ENCODE results near the gene F8.

DNA sequence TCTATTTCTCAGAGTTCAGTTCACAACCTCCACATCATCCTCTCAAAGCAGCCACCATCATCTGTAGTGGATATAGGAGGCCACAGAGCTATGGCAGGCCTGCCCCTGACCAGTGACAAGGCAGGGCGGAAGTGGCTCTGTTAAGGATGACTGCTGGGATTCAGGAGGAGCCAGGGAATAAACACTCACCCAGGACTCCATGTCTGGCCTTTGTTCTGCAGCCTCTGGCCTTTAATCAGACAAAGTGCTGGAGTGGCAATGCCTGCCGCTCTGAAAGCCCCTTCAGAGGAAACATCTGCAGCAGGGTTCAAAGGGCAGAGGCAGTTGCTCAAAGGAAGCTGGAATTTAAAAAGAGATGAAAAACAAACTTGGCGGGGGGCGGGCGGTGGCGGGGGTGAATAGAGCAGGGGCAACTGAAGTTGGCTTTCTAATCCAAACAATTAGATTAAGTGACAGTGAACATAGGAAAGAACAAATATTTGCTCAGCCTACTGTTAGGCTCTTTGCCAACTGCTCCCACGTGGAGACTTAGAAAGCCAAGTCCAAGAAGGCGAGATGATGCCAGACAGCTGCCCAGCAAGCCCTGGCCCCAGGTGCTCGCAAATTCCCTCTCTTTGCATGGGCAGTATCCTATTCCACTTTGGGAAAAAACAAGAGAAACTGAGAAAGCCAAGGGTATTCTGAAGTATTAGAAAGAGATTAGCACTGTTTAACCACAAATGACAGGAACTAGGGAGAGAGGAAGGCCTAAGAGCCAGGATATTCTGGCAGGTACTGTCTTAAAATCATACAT, 222.8 kb downstream of the F8 start:
- TF ChIP-seq CTCF (IDR thresholded peaks at IDR 0.05) (no peak), POLR2A (IDR thresholded peaks at IDR 0.05) (no peak)
